B cell (primary cell): ENCODE data around the gene CLEC10A. TPM values are rescaled to one million over a fixed set of nuclear protein-coding genes. Genes with fewer than 3 reads are reported as not detected.

Source experiments
- ATAC-seq: fragments of 200-7000 bp; cut with Tn5 transposase; one replicate; pipeline ENCODE4 v1.10.0; 2021; ENCODE audit warnings: low read depth, mild to moderate bottlenecking, moderate number of reproducible peaks, moderate library complexity
- CTCF ChIA-PET: fragments of 350-600 bp; sonication (Branson Sonifier 250); formaldehyde crosslinking; loops from one replicate; lab custom pipeline; 2021; ENCODE audit warnings: antibody characterized with exemption, inconsistent platforms; lab: Charles Lee
- POLR2A ChIA-PET: fragments of 350-600 bp; sonication (Branson Sonifier 250); formaldehyde crosslinking; loops from one replicate; lab custom pipeline; 2021; ENCODE audit warnings: antibody characterized with exemption; lab: Charles Lee
- DNase-seq: peaks from one replicate; pipeline ENCODE4 v3.0.0; 2013
- H2AFZ ChIP-seq: 2 replicates; pipeline ENCODE4 v1.6.1; 2012; ENCODE audit warnings: mild to moderate bottlenecking, low read depth, low read length; ENCODE audit not compliant: insufficient read depth, poor library complexity, severe bottlenecking
- H3K27ac ChIP-seq, 2 donors: 1 replicate in 1 of 2; 2 replicates in 1 of 2; pipeline ENCODE4 v1.5.1; 2012 to 2013; ENCODE audit warnings: low read length in 2 of 2, mild to moderate bottlenecking in 2 of 2, moderate library complexity in 1 of 2
- H3K27me3 ChIP-seq, 4 experiments: fragments of 200-600 bp in 1 of 4; sonication (generic) in 1 of 4; replicated peaks in 1 of 4; 1 replicate in 2 of 4; 2 replicates in 2 of 4; pipeline versions ENCODE4 v1.6.1 to v1.7.0; 2013 to 2016; ENCODE audit warnings: low read length in 3 of 4, mild to moderate bottlenecking in 2 of 4, mixed read lengths in 1 of 4, moderate library complexity in 1 of 4; ENCODE audit not compliant: insufficient read depth in 4 of 4, control insufficient read depth in 3 of 4; ENCODE audit errors: control extremely low read depth in 1 of 4
- H3K36me3 ChIP-seq, 2 experiments: replicated peaks in 1 of 2; 1 replicate in 1 of 2; 2 replicates in 1 of 2; pipeline versions ENCODE4 v1.6.1 to v1.7.1; 2013; ENCODE audit warnings: low read length in 1 of 2; ENCODE audit not compliant: insufficient read depth in 2 of 2, control insufficient read depth in 1 of 2; ENCODE audit errors: control extremely low read depth in 1 of 2, extremely low read depth in 1 of 2
- H3K4me1 ChIP-seq, 2 donors: fragments of 200-600 bp in 1 of 2; sonication (generic) in 1 of 2; 1 replicate in 1 of 2; 2 replicates in 1 of 2; pipeline versions ENCODE4 v1.5.1 to v1.6.1; 2013 to 2017; ENCODE audit warnings: low read length in 2 of 2; ENCODE audit not compliant: control insufficient read depth in 2 of 2, insufficient read depth in 2 of 2
- H3K4me2 ChIP-seq: replicated peaks from 2 replicates; pipeline ENCODE3; 2012; ENCODE audit warnings: mild to moderate bottlenecking, low read depth, low read length; ENCODE audit not compliant: poor library complexity, severe bottlenecking
- H3K4me3 ChIP-seq, 5 experiments: fragments of 200-600 bp in 1 of 5; sonication (generic) in 1 of 5; 1 replicate in 3 of 5; 2 replicates in 2 of 5; pipeline versions ENCODE4 v1.5.1 to v1.7.0; 2011 to 2016; ENCODE audit warnings: low read length in 4 of 5, mild to moderate bottlenecking in 4 of 5, low read depth in 2 of 5, control low read depth in 1 of 5, moderate library complexity in 1 of 5; ENCODE audit not compliant: insufficient read depth in 1 of 5; ENCODE audit errors: control extremely low read depth in 1 of 5, extremely low read depth in 1 of 5
- H3K79me2 ChIP-seq: fragments of 200-600 bp; sonication (generic); one replicate; pipeline ENCODE4 v1.6.0; 2016; ENCODE audit warnings: low read length; ENCODE audit not compliant: control insufficient read depth, insufficient read depth
- H3K9ac ChIP-seq: fragments of 200-600 bp; sonication (generic); 2 replicates; pipeline ENCODE4 v1.6.1; 2017; ENCODE audit warnings: mild to moderate bottlenecking, low read length, moderate library complexity
- H3K9me3 ChIP-seq, 3 donors: one replicate each; pipeline versions ENCODE4 v1.6.1 to v1.7.1; 2013; ENCODE audit warnings: low read length in 2 of 3; ENCODE audit not compliant: control insufficient read depth in 2 of 3, insufficient read depth in 1 of 3; ENCODE audit errors: control extremely low read depth in 1 of 3
- H4K20me1 ChIP-seq: 2 replicates; pipeline ENCODE4 v1.6.0; 2012; ENCODE audit warnings: mild to moderate bottlenecking, low read length; ENCODE audit not compliant: insufficient read depth, control insufficient read depth, poor library complexity, severe bottlenecking
- H3K27ac Mint-ChIP-seq: one replicate; pipeline ENCODE4 v1.8.0; 2021; ENCODE audit warnings: mixed read lengths
- H3K27me3 Mint-ChIP-seq: one replicate; pipeline ENCODE4 v1.8.0; 2021; ENCODE audit warnings: mixed read lengths
- H3K4me1 Mint-ChIP-seq: one replicate; pipeline ENCODE4 v1.8.0; 2021; ENCODE audit warnings: mixed read lengths
- H3K4me3 Mint-ChIP-seq: one replicate; pipeline ENCODE4 v1.8.0; 2021; ENCODE audit warnings: mixed read lengths
- H3K9me3 Mint-ChIP-seq: one replicate; pipeline ENCODE4 v1.8.0; 2022; ENCODE audit warnings: mixed read lengths; ENCODE audit not compliant: insufficient read depth
- EZH2 ChIP-seq: IDR thresholded peaks from 2 replicates; pipeline ENCODE4 v1.6.1; 2012; ENCODE audit warnings: borderline replicate concordance, low read depth, mild to moderate bottlenecking, moderate library complexity, low read length; ENCODE audit not compliant: insufficient read depth, poor library complexity, severe bottlenecking
- WGBS: methylation state at CpG from one replicate; pipeline ENCODE4 v1.1.5; 2013; ENCODE audit warnings: missing lambda C conversion rate; ENCODE audit not compliant: insufficient coverage; 5-methylcytosine and 5-hydroxymethylcytosine counted together
- intact Hi-C: fragments of 100-400 bp; cut with micrococcal nuclease; formaldehyde crosslinking; loops from one replicate; pipeline ENCODE4 v1.10.0; 2022
- polyA plus RNA-seq: library from polyadenylated mRNA; depleted of rRNA; stranded (reverse); fragments of >200 nt; gene quantifications from 2 replicates; pipeline ENCODE4 v1.2.3, GENCODE V29; 2012
- total RNA-seq, 2 donors: library from RNA; stranded (reverse); fragments of 120-200 nt in 1 of 2; gene quantifications; 1 replicate in 1 of 2; 2 replicates in 1 of 2; pipeline versions ENCODE4 v1.2.3 to v1.2.4, GENCODE V29; 2013 to 2022
- TF ChIP-seq, protein P1 (sequence below): fragments of 200-600 bp; IDR thresholded peaks from one replicate; pipeline ENCODE4 v1.8.0; 2022; ENCODE audit warnings: antibody characterized with exemption, mild to moderate bottlenecking

Gene CLEC10A
- total and polyA plus RNA-seq, 2 donors (not counting 1 experiment from before 2014, with no cell fraction given) = 0.15 TPM; not detected in 1

DNA sequence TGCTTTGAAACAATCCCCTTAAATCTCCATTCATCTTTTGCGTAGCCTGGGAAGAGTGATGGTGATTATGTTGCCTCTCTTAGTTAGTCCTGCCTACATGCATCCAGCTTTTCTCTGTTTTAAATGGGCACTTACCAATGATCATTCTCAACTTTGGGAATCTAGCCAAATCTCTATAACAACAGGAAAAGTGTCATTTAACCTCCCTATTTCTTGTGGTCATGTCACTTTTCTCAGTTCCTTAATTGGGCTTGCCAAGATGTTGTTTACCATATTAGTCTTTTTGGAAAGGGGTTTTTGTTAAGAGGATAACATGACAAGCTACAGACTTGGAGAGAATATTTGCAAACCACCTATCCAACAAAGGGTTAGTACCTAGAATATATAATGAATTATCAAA lies 15.6 kb upstream of the CLEC10A start:
- H3K27ac Mint-ChIP-seq = peak overlapping the region; percentile 88
- H3K9ac ChIP-seq = peak overlapping the region; percentile 0
- peaks cover 0 to 4% (median 0%) of the 10 kb centered on the region in 3 donors for H3K9me3 ChIP-seq
- no peaks in the 10 kb centered on the region for H4K20me1 ChIP-seq
- H3K4me3 ChIP-seq = peak overlapping the region in 1 of 5 experiments; percentile 51
- H3K27me3 ChIP-seq = no peaks in the 10 kb centered on the region
- intact Hi-C loops = loop anchor here (5.0 kb wide), 1 partner anchor 37 kb away; no protein-coding TSS in a partner anchor
- H3K79me2 ChIP-seq = no peaks in the 10 kb centered on the region
- H3K4me1 Mint-ChIP-seq = peaks cover 38% of the 10 kb centered on the region
- H3K36me3 ChIP-seq = no peaks in the 10 kb centered on the region
- DNase-seq (peak; percentile 69), ATAC-seq (peak; percentile 57)
- H3K4me2 ChIP-seq = peak overlapping the region; percentile 69
- ChIA-PET CTCF (interaction anchor here (1.0 to 2.1 kb wide), 5 partner anchors 34 to 82 kb away, joined by 3 to 12 read pairs (median 3); no protein-coding TSS in a partner anchor), POLR2A (interaction anchor here (3.2 kb wide), 1 partner anchor 37 kb away, joined by 16 read pairs; no protein-coding TSS in a partner anchor)
- H3K27me3 Mint-ChIP-seq = peaks cover 9% of the 10 kb centered on the region
- H2AFZ ChIP-seq = no peak overlapping the region
- peaks cover 35 to 41% of the 10 kb centered on the region in 2 donors for H3K4me1 ChIP-seq
- no peaks in the 10 kb centered on the region for H3K9me3 Mint-ChIP-seq
- peak overlapping the region; percentile 77 for H3K4me3 Mint-ChIP-seq
- TF ChIP-seq, protein P1, sequence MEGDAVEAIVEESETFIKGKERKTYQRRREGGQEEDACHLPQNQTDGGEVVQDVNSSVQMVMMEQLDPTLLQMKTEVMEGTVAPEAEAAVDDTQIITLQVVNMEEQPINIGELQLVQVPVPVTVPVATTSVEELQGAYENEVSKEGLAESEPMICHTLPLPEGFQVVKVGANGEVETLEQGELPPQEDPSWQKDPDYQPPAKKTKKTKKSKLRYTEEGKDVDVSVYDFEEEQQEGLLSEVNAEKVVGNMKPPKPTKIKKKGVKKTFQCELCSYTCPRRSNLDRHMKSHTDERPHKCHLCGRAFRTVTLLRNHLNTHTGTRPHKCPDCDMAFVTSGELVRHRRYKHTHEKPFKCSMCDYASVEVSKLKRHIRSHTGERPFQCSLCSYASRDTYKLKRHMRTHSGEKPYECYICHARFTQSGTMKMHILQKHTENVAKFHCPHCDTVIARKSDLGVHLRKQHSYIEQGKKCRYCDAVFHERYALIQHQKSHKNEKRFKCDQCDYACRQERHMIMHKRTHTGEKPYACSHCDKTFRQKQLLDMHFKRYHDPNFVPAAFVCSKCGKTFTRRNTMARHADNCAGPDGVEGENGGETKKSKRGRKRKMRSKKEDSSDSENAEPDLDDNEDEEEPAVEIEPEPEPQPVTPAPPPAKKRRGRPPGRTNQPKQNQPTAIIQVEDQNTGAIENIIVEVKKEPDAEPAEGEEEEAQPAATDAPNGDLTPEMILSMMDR = no peak
- TF ChIP-seq EZH2 = no peak
- H3K27ac ChIP-seq = peak overlapping the region; percentile 12 to 18
- WGBS = no CpG with 5 or more reads among the region's 1 CpG

DNA sequence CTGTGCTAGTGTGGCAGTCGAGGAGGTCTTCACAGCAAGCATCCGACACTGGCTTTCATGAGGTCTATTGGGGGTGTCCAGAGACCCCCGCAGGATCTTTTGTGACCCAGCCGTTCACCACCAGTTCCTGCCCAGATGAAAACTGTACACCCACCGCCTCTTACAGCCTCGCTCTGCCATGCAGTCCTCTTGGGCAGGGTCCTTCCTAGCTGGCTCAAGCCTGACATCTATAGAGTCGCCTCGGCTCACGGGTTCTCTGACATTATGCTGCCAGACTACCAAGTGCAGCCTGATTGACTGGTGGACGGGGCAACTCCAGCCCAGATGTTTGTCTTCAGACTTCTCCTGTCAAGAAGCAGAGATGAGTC lies 14.6 kb upstream of the CLEC10A start:
- Histone ChIP-seq H3K27ac (peak overlapping the region in 1 of 2 donors; percentile 28), H3K9ac (peak overlapping the region; percentile 19), H3K9me3 (peaks cover 0 to 7% (median 0%) of the 10 kb centered on the region in 3 donors), H4K20me1 (no peaks in the 10 kb centered on the region), H2AFZ (no peak overlapping the region), H3K27me3 (no peaks in the 10 kb centered on the region), H3K79me2 (no peaks in the 10 kb centered on the region), H3K4me3 (no peak overlapping the region), H3K36me3 (no peaks in the 10 kb centered on the region), H3K4me1 (peaks cover 35 to 41% of the 10 kb centered on the region in 2 donors), H3K4me2 (peak overlapping the region; percentile 69)
- Mint-ChIP-seq H3K9me3 (no peaks in the 10 kb centered on the region), H3K4me1 (peaks cover 38% of the 10 kb centered on the region), H3K27me3 (peaks cover 5% of the 10 kb centered on the region), H3K4me3 (peak overlapping the region; percentile 77), H3K27ac (peak overlapping the region; percentile 88)
- TF ChIP-seq, protein P1 = no peak
- TF ChIP-seq EZH2 = no peak
- no peak for ATAC-seq
- ChIA-PET CTCF (interaction anchor here (1.1 kb wide), 1 partner anchor 38 kb away, joined by 5 read pairs; no protein-coding TSS in a partner anchor), POLR2A (interaction anchor here (3.2 kb wide), 1 partner anchor 38 kb away, joined by 16 read pairs; no protein-coding TSS in a partner anchor)
- intact Hi-C loops = loop anchor here (5.0 kb wide), 1 partner anchor 38 kb away; no protein-coding TSS in a partner anchor
- no peak for DNase-seq
- 87% methylated on average over 10 of the region's 10 CpGs for WGBS
